ENCODE results near the gene LRFN2. TPM values are rescaled to one million over a fixed set of nuclear protein-coding genes. Genes with fewer than 3 reads are reported as not detected.

Gene LRFN2
- total RNA-seq, 2 experiments from 2014 or later: not detected

DNA sequence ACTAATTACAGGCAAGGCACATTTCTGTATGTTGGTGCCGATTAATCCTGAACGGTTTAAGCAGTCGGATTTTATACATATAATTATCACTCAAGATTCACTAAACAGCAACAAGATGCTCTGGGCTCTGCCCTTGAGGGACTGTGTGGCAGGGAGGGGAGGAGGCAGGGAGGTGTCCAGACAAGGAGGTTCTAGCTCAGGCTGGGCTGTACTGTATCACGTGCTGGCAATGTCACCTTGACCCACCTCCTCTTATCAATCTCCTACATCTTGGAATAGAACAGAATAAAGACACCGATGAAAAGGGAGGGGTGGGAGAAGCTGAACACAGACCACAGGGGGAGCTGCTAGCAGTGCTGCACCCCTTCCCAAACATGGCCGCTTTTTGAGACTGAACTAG, 65.7 kb downstream of the LRFN2 start:
- Mint-ChIP-seq H3K27me3 (peaks cover 7% of the 10 kb centered on the region), H3K36me3 (no peaks in the 10 kb centered on the region), H3K4me1 (ENCODE audit: low read depth) (no peaks in the 10 kb centered on the region), H3K4me3 (no peak overlapping the region), H3K27ac (no peak overlapping the region), H3K9me3 (no peaks in the 10 kb centered on the region)
- ChIA-PET POLR2A (no interaction called here), CTCF (no interaction called here)
- intact Hi-C loops (cut with micrococcal nuclease): no loop called here
- no peak for DNase-seq

GRCh38 chr6:40520678-40521077, 66.5 kb downstream of the LRFN2 start:
- no peaks in the 10 kb centered on the region for H3K36me3 Mint-ChIP-seq
- no peak for DNase-seq
- no peaks in the 10 kb centered on the region for H3K9me3 Mint-ChIP-seq
- H3K4me1 Mint-ChIP-seq (ENCODE audit: low read depth): no peaks in the 10 kb centered on the region
- intact Hi-C loops (cut with micrococcal nuclease): no loop called here
- H3K27ac Mint-ChIP-seq: no peak overlapping the region
- ChIA-PET POLR2A (no interaction called here), CTCF (no interaction called here)
- no peak overlapping the region for H3K4me3 Mint-ChIP-seq
- peaks cover 7% of the 10 kb centered on the region for H3K27me3 Mint-ChIP-seq

- POLR2A ChIA-PET: no interaction called here
These were observed 67.1 kb downstream of the LRFN2 start for GRCh38 chr6:40520084-40520483.

DNA sequence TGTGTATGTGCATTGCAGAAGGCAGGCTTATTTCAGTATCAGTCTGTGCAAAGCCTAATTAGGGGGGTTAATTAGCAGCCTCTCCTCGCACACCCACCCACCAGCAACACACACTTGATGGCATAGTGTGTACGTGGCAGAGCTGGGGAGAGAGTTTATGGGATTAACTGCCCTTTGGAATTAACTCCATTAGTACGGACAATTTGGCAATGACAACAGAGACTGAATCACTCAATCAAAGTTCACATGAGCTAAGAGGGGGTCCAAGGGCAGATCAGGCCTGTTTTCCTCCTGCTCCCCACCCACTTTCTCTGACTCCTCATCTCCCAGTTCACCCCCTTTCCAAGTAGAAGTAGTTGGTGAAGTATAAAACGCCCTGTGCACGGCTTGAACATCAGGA, 69.5 kb downstream of the LRFN2 start:
- H3K27me3 Mint-ChIP-seq: peaks cover 7% of the 10 kb centered on the region
- CTCF ChIA-PET: no interaction called here
- no peaks in the 10 kb centered on the region for H3K9me3 Mint-ChIP-seq
- intact Hi-C loops (cut with micrococcal nuclease): no loop called here
- no peak overlapping the region for H3K27ac Mint-ChIP-seq
- H3K4me3 Mint-ChIP-seq: no peak overlapping the region
- H3K4me1 Mint-ChIP-seq (ENCODE audit: low read depth): no peaks in the 10 kb centered on the region
- POLR2A ChIA-PET: no interaction called here
- no peaks in the 10 kb centered on the region for H3K36me3 Mint-ChIP-seq
- DNase-seq: no peak

More at GRCh38 chr6:40520084-40520483, 67.1 kb downstream of the LRFN2 start:
- Mint-ChIP-seq H3K27me3 (peaks cover 7% of the 10 kb centered on the region), H3K9me3 (no peaks in the 10 kb centered on the region), H3K36me3 (no peaks in the 10 kb centered on the region), H3K4me1 (ENCODE audit: low read depth) (no peaks in the 10 kb centered on the region), H3K4me3 (no peak overlapping the region), H3K27ac (no peak overlapping the region)
- CTCF ChIA-PET: no interaction called here
- no peak for DNase-seq
- intact Hi-C loops (cut with micrococcal nuclease): no loop called here

DNA sequence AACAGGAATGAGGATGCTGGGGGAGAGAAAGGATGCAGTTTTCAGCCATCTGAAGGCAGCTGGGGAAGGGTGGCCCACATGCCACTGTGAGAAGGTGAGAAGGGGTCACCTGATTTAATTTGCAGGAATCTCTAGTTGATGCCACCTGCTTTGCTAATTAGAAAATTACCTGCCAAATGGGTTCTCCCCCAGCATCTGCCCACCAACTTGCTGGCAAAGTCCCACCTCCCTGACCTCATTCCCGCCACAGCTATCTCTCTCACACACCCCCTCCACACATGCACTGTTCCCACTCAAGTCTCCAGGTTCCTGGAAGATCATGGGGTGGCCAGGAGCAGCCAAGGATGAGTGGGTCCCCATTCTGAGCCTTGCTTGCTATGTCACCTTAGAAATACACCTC, 70.7 kb downstream of the LRFN2 start:
- intact Hi-C loops (cut with micrococcal nuclease): no loop called here
- POLR2A ChIA-PET: no interaction called here
- Mint-ChIP-seq H3K27ac (no peak overlapping the region), H3K9me3 (no peaks in the 10 kb centered on the region), H3K4me1 (ENCODE audit: low read depth) (no peaks in the 10 kb centered on the region), H3K4me3 (no peak overlapping the region), H3K36me3 (no peaks in the 10 kb centered on the region), H3K27me3 (peaks cover 7% of the 10 kb centered on the region)
- DNase-seq: no peak
- CTCF ChIA-PET: no interaction called here

DNA sequence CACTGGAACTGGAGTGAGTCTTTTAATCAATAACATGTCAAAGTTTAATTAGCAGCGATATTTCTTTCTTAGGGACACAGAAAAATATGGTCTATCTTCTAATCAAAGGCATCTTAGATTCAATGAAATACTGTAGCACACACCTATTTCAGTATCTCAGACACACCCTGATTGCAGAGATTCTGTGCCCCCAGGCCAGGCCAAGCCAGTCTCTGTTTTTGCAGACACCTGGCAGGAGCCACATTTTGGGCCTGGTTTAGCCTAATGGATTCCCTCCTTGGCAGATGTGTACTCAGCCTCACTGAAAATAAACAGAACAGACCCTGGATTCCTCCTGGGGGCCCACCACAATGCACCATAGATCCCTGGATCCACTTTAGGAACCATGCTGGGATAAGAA, 74.8 kb downstream of the LRFN2 start:
- H3K4me3 Mint-ChIP-seq: no peak overlapping the region
- no peaks in the 10 kb centered on the region for H3K36me3 Mint-ChIP-seq

DNA sequence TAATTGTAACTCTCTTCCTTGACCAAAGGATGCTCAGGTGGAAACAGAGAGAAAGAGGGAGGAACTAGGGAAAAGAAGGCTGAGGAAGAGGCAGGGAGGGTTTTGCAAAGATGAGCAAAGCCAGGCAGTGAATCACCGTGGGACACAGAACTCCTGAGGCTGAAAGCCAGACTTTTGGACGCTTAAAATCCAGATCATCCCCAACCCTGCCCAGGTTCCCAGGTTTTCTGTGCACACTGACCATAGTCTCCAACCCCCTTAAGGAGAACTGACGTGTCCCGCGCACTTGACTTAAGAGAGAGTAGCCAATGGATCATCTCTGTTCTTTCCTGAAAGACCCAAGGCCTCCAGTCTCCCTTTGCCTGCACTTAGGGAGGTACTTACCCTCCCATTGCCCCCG, 75.3 kb downstream of the LRFN2 start:
- Mint-ChIP-seq H3K9me3 (no peaks in the 10 kb centered on the region), H3K27me3 (no peaks in the 10 kb centered on the region), H3K4me3 (no peak overlapping the region), H3K36me3 (no peaks in the 10 kb centered on the region), H3K4me1 (ENCODE audit: low read depth) (no peaks in the 10 kb centered on the region), H3K27ac (no peak overlapping the region)
- intact Hi-C loops (cut with micrococcal nuclease): no loop called here
- ChIA-PET CTCF (no interaction called here), POLR2A (no interaction called here)
- DNase-seq: no peak

More for the DNA sequence above, 74.8 kb downstream of the LRFN2 start:
- H3K4me1 Mint-ChIP-seq (ENCODE audit: low read depth): no peaks in the 10 kb centered on the region
- no peak overlapping the region for H3K27ac Mint-ChIP-seq
- DNase-seq: no peak
- ChIA-PET CTCF (no interaction called here), POLR2A (no interaction called here)
- no peaks in the 10 kb centered on the region for H3K27me3 Mint-ChIP-seq
- H3K9me3 Mint-ChIP-seq: no peaks in the 10 kb centered on the region
- intact Hi-C loops (cut with micrococcal nuclease): no loop called here

- intact Hi-C loops (cut with micrococcal nuclease): no loop called here
- Mint-ChIP-seq H3K4me1 (ENCODE audit: low read depth) (no peaks in the 10 kb centered on the region), H3K9me3 (no peaks in the 10 kb centered on the region), H3K27ac (no peak overlapping the region), H3K4me3 (no peak overlapping the region), H3K27me3 (no peaks in the 10 kb centered on the region), H3K36me3 (no peaks in the 10 kb centered on the region)
- POLR2A ChIA-PET: no interaction called here
- no peak for DNase-seq
- CTCF ChIA-PET: no interaction called here
These were observed 76.7 kb downstream of the LRFN2 start for GRCh38 chr6:40510442-40510841.

- no peaks in the 10 kb centered on the region for H3K36me3 Mint-ChIP-seq
- DNase-seq: no peak
- no peak overlapping the region for H3K4me3 Mint-ChIP-seq
- H3K27me3 Mint-ChIP-seq: no peaks in the 10 kb centered on the region
- no peaks in the 10 kb centered on the region for H3K9me3 Mint-ChIP-seq
- no peak overlapping the region for H3K27ac Mint-ChIP-seq
- ChIA-PET POLR2A (no interaction called here), CTCF (no interaction called here)
- intact Hi-C loops (cut with micrococcal nuclease): no loop called here
- H3K4me1 Mint-ChIP-seq (ENCODE audit: low read depth): no peaks in the 10 kb centered on the region
These were observed 77.4 kb downstream of the LRFN2 start for GRCh38 chr6:40509716-40510260.

DNA sequence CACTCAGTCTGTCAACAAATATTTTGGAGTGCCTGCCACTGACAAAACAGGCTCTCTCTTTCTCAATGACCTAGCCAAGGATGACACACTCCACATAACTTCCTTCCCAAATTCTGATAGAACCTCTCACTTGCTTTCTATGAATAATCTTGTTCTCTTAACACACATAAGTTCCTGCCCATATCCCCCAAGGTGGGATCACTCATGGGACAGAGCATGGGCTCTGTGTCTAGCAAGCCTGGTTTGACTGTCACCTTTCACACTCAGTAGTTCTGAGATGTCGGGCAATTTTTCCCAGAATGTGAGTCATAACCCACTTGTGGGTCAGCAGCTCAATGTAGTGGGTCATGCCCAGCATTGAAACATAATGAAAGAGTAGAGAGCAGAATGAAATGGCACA, 78.1 kb downstream of the LRFN2 start:
- H3K4me1 Mint-ChIP-seq (ENCODE audit: low read depth): no peaks in the 10 kb centered on the region
- POLR2A ChIA-PET: no interaction called here
- no peaks in the 10 kb centered on the region for H3K27me3 Mint-ChIP-seq
- intact Hi-C loops (cut with micrococcal nuclease): no loop called here
- H3K27ac Mint-ChIP-seq: no peak overlapping the region
- CTCF ChIA-PET: no interaction called here
- H3K9me3 Mint-ChIP-seq: no peaks in the 10 kb centered on the region
- no peaks in the 10 kb centered on the region for H3K36me3 Mint-ChIP-seq
- H3K4me3 Mint-ChIP-seq: no peak overlapping the region
- peak; percentile 11 for DNase-seq

DNA sequence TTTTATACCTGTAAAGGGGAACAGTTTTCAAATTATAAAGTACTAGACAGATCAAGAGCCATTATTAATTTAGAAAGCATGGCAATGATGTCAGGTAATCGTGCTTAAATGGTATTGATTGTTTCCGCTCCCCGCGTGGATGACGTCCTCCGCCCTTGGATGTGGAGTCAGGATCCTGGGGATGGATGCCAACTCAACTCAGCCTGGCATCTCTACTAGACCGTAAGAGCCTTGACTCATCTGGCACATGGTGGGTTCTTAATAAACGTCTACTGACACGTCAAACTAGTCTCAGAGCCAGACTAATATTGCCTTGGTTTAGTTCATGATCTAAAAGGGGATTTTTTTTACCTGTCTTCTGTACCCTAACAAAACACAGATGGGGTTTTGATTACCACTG, 80.2 kb downstream of the LRFN2 start:
- Mint-ChIP-seq H3K36me3 (no peaks in the 10 kb centered on the region), H3K9me3 (no peaks in the 10 kb centered on the region), H3K4me3 (no peak overlapping the region), H3K27me3 (no peaks in the 10 kb centered on the region), H3K4me1 (ENCODE audit: low read depth) (no peaks in the 10 kb centered on the region), H3K27ac (no peak overlapping the region)
- ChIA-PET CTCF (no interaction called here), POLR2A (no interaction called here)
- intact Hi-C loops (cut with micrococcal nuclease): no loop called here
- no peak for DNase-seq

GRCh38 chr6:40505191-40505810, 81.9 kb downstream of the LRFN2 start:
- H3K4me1 Mint-ChIP-seq (ENCODE audit: low read depth): no peaks in the 10 kb centered on the region
- CTCF ChIA-PET: no interaction called here
- intact Hi-C loops (cut with micrococcal nuclease): no loop called here

GRCh38 chr6:40504274-40504673, 82.9 kb downstream of the LRFN2 start:
- Mint-ChIP-seq H3K4me1 (ENCODE audit: low read depth) (no peaks in the 10 kb centered on the region), H3K4me3 (no peak overlapping the region), H3K36me3 (no peaks in the 10 kb centered on the region), H3K27me3 (no peaks in the 10 kb centered on the region), H3K27ac (no peak overlapping the region), H3K9me3 (no peaks in the 10 kb centered on the region)
- POLR2A ChIA-PET: no interaction called here
- CTCF ChIA-PET: no interaction called here
- no peak for DNase-seq
- intact Hi-C loops (cut with micrococcal nuclease): no loop called here

More at GRCh38 chr6:40505191-40505810, 81.9 kb downstream of the LRFN2 start:
- no peaks in the 10 kb centered on the region for H3K9me3 Mint-ChIP-seq
- no peak overlapping the region for H3K4me3 Mint-ChIP-seq
- H3K27ac Mint-ChIP-seq: no peak overlapping the region
- no peaks in the 10 kb centered on the region for H3K36me3 Mint-ChIP-seq
- DNase-seq: no peak
- no peaks in the 10 kb centered on the region for H3K27me3 Mint-ChIP-seq
- POLR2A ChIA-PET: no interaction called here
